Breast epithelium (tissue), 4 donors: Measurements from ENCODE around the gene PARK7. TPM values are rescaled to one million over a fixed set of nuclear protein-coding genes. Genes with fewer than 3 reads are reported as not detected.

Source experiments
- DNase-seq, 2 donors: peaks; one replicate each; pipeline ENCODE4 v3.0.0-alpha.2; 2019; ENCODE audit warnings: low spot score in 2 of 2
- H3K27ac ChIP-seq, 2 donors: fragments of 200-600 bp; sonication (generic) in 1 of 2; one replicate each; pipeline ENCODE4 v1.5.1; 2016 to 2019; ENCODE audit warnings: mild to moderate bottlenecking in 1 of 2
- H3K27me3 ChIP-seq, 2 donors: fragments of 200-600 bp; sonication (generic) in 1 of 2; one replicate each; pipeline versions ENCODE4 v1.5.1 to v1.6.0; 2017 to 2019; ENCODE audit warnings: control low read depth in 1 of 2, mild to moderate bottlenecking in 1 of 2
- H3K36me3 ChIP-seq: fragments of 200-600 bp; one replicate; pipeline ENCODE4 v1.5.1; 2019
- H3K4me1 ChIP-seq, 2 donors: fragments of 200-600 bp; sonication (generic); one replicate each; pipeline ENCODE4 v1.5.1; 2016 to 2019; ENCODE audit warnings: control low read depth in 1 of 2
- H3K4me3 ChIP-seq, 3 donors: fragments of 200-600 bp; sonication (generic); 1 replicate in 2 of 3; 2 replicates in 1 of 3; pipeline ENCODE4 v1.5.1; 2016 to 2019; ENCODE audit warnings: mild to moderate bottlenecking in 3 of 3, moderate library complexity in 2 of 3
- H3K9me3 ChIP-seq, 2 donors: fragments of 200-600 bp; sonication (generic) in 1 of 2; one replicate each; pipeline ENCODE4 v1.5.1; 2016 to 2019; ENCODE audit warnings: control low read depth in 1 of 2
- CTCF ChIP-seq, 3 donors: fragments of 450-650 bp; IDR thresholded peaks; one replicate each; pipeline ENCODE4 v1.5.1; 2016 to 2017; ENCODE audit warnings: antibody characterized with exemption in 3 of 3, mild to moderate bottlenecking in 3 of 3, moderate library complexity in 3 of 3
- POLR2A ChIP-seq: fragments of 450-650 bp; IDR thresholded peaks from one replicate; pipeline ENCODE4 v1.6.1; 2016; ENCODE audit warnings: antibody characterized with exemption, mild to moderate bottlenecking, moderate library complexity
- POLR2AphosphoS5 ChIP-seq, 3 donors: sonication (generic); formaldehyde crosslinking; IDR thresholded peaks; one replicate each; pipeline ENCODE4 v1.6.1; 2017; ENCODE audit warnings: antibody characterized with exemption in 3 of 3
- intact Hi-C: fragments of 100-400 bp; cut with DNase I; formaldehyde crosslinking; loops from one replicate; pipeline ENCODE4 v1.15.1; 2023; ENCODE audit warnings: low total_unique reads
- total RNA-seq, 3 donors: library from RNA; depleted of rRNA; stranded (reverse); fragments of >200 nt; gene quantifications; one replicate each; pipeline ENCODE4 v1.1.0, GENCODE V29; 2016

Gene PARK7
- total RNA-seq, 3 donors from 2014 or later: 205 to 227 (median 213) TPM

DNA sequence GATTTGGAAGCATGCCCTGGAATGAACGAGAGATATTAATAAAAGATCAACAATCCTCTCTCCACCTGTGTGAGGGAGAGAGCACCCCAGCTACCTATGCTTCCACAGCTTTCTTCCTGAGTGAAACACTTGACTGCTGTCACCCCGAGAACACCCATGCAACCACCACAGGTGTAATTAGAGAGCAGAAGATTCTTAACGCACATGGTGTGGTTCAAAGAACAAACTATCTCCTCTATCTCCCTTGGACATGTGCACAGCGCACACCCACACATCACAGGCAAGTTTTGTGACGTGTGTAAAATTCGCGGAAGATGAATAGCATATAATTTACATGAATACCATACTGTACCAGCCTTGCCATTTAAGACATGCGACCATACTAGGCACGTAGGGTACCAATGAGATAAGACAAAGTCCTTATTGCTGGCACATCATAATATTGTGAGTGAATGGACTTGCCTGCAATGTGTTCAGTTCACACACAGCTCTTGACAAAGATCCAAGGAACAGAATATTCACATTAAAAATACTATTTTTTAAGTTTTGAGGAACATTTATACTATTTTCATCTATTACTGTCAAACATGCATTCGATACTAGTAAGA, 53.0 kb downstream of the PARK7 start:
- Histone ChIP-seq H3K36me3 (no peaks in the 10 kb centered on the region), H3K27me3 (no peaks in the 10 kb centered on the region), H3K27ac (peak overlapping the region; percentile 27 to 97), H3K4me3 (peak overlapping the region in 1 of 3 donors; percentile 32), H3K9me3 (no peaks in the 10 kb centered on the region), H3K4me1 (peaks cover 0 to 7% of the 10 kb centered on the region in 2 donors)
- intact Hi-C loops: no loop called here
- peak in 1 of 3 donors; percentile 76 for TF ChIP-seq POLR2AphosphoS5 (IDR thresholded peaks at IDR 0.05)
- no peak for TF ChIP-seq CTCF (IDR thresholded peaks at IDR 0.05)
- no peak for DNase-seq

GRCh38 chr1:8015036-8015808, 53.7 kb downstream of the PARK7 start:
- H3K4me1 ChIP-seq: peaks cover 0 to 7% of the 10 kb centered on the region in 2 donors
- no peak for DNase-seq
- no peaks in the 10 kb centered on the region for H3K27me3 ChIP-seq

DNA sequence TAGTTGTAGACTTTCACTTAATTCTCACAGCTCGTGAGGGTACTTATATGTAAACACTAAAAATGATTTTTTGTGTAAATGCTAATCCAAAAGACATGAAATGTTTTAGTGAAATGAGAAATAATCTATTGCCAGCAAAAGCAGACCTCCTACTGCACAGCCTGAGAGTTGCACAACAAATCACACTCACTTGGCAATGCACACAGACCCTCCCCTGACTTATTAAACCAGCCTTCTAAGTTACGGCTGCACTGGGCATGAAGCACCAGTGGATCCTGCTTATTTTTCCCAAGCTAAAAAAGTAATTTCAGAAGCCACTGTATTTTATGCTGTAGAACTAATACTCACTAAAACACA, 54.3 kb downstream of the PARK7 start:
- Histone ChIP-seq H3K36me3 (no peaks in the 10 kb centered on the region), H3K27me3 (no peaks in the 10 kb centered on the region), H3K9me3 (no peaks in the 10 kb centered on the region), H3K4me3 (peak overlapping the region; percentile 5 to 32 (median 8)), H3K27ac (peak overlapping the region; percentile 27 to 97), H3K4me1 (peaks cover 0 to 7% of the 10 kb centered on the region in 2 donors)
- no peak for TF ChIP-seq POLR2A
- peak in 1 of 3 donors; percentile 31 for TF ChIP-seq POLR2AphosphoS5 (IDR thresholded peaks at IDR 0.05)
- TF ChIP-seq CTCF (IDR thresholded peaks at IDR 0.05): no peak
- intact Hi-C loops: loop anchor here (5.0 kb wide), 1 partner anchor 297 kb away; no protein-coding TSS in a partner anchor
- no peak for DNase-seq

More at GRCh38 chr1:8015036-8015808, 53.7 kb downstream of the PARK7 start:
- peak; percentile 83 to 85 (median 85) for TF ChIP-seq CTCF (IDR thresholded peaks at IDR 0.05)
- TF ChIP-seq POLR2A: no peak
- TF ChIP-seq POLR2AphosphoS5 (IDR thresholded peaks at IDR 0.05): no peak
- Histone ChIP-seq H3K4me3 (peak overlapping the region; percentile 8 to 32 (median 10)), H3K27ac (peak overlapping the region; percentile 27 to 97), H3K36me3 (no peaks in the 10 kb centered on the region), H3K9me3 (no peaks in the 10 kb centered on the region)
- intact Hi-C loops: loop anchor here (5.0 kb wide), 1 partner anchor 297 kb away; no protein-coding TSS in a partner anchor

DNA sequence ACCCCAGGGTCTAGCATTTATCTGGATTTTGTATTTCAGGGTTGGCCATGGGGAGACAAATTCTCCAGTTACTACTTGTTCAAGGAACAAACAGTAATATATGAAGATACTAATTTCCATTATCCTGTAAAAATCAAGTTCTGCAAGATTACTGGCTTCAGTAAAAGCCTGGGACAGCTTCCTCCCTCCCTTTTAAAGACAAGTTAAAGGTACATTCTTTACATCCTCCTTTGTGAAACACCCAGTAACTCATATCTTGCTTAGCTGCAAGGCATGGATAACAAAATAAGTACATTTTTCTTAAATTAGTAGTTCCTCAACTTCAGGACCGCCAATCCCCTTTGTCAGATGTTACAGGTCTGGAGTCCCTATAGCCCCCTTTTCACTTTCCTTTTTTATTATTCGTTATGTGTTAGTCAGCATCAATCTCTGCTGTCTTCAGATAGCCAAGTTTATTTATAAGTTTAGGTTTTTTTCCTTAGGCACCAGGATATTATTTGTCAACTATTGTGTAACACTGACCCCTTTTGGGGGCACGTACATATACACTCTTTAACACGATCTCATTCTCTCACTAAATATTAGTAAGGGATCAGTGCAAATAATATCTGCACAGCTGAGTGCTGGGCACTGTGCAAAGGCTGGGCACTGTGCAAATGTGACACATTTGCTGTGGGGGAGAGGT, 54.8 kb downstream of the PARK7 start:
- Histone ChIP-seq H3K4me3 (peak overlapping the region in 2 of 3 donors; percentile 5 to 32), H3K27ac (peak overlapping the region; percentile 27 to 97), H3K27me3 (no peaks in the 10 kb centered on the region), H3K9me3 (no peaks in the 10 kb centered on the region), H3K36me3 (no peaks in the 10 kb centered on the region), H3K4me1 (peaks cover 0 to 7% of the 10 kb centered on the region in 2 donors)
- intact Hi-C loops: loop anchor here (5.0 kb wide), 1 partner anchor 296 kb away; no protein-coding TSS in a partner anchor
- DNase-seq: no peak
- TF ChIP-seq CTCF (IDR thresholded peaks at IDR 0.05) (peak in 1 of 3 donors; percentile 12), POLR2A (no peak)
